Measurements from ENCODE around the gene MB21D2.

The MB21D2 gene

GRCh38 chr3:192887701-192888100, 30.0 kb downstream of the MB21D2 start:
- FAIRE-seq: peak; percentile 58
- no peak for DNase-seq (ENCODE audit: insufficient read length, low spot score)
- TF ChIP-seq POLR2AphosphoS5 (IDR thresholded peaks at IDR 0.05; ENCODE audit: low read depth, low read length): no peak
- TF ChIP-seq POU2F2 (IDR thresholded peaks at IDR 0.05; ENCODE audit: low read depth, low read length): no peak
- TF ChIP-seq TAF1 (IDR thresholded peaks at IDR 0.05; ENCODE audit: low read depth, low read length): no peak
- no peak for TF ChIP-seq SPI1 (IDR thresholded peaks at IDR 0.05; ENCODE audit: low read depth, low read length)
- TF ChIP-seq POLR2A (IDR thresholded peaks at IDR 0.05; ENCODE audit: low read depth, low read length): no peak
- no peak for TF ChIP-seq PAX5 (IDR thresholded peaks at IDR 0.05; ENCODE audit: insufficient read depth, low read length, severe bottlenecking)

GRCh38 chr3:192887047-192887446, 30.6 kb downstream of the MB21D2 start:
- FAIRE-seq (no peak), DNase-seq (ENCODE audit: insufficient read length, low spot score) (no peak)
- TF ChIP-seq SPI1 (IDR thresholded peaks at IDR 0.05; ENCODE audit: low read depth, low read length) (no peak), TAF1 (IDR thresholded peaks at IDR 0.05; ENCODE audit: low read depth, low read length) (no peak), POU2F2 (IDR thresholded peaks at IDR 0.05; ENCODE audit: low read depth, low read length) (no peak), PAX5 (IDR thresholded peaks at IDR 0.05; ENCODE audit: insufficient read depth, low read length, severe bottlenecking) (no peak), POLR2AphosphoS5 (IDR thresholded peaks at IDR 0.05; ENCODE audit: low read depth, low read length) (no peak)

GRCh38 chr3:192884777-192885773, 32.6 kb downstream of the MB21D2 start:
- FAIRE-seq: no peak

GRCh38 chr3:192883512-192883911, 34.1 kb downstream of the MB21D2 start:
- TF ChIP-seq POLR2AphosphoS5 (IDR thresholded peaks at IDR 0.05; ENCODE audit: low read depth, low read length) (no peak), PAX5 (IDR thresholded peaks at IDR 0.05; ENCODE audit: insufficient read depth, low read length, severe bottlenecking) (no peak), SPI1 (IDR thresholded peaks at IDR 0.05; ENCODE audit: low read depth, low read length) (no peak), POLR2A (IDR thresholded peaks at IDR 0.05; ENCODE audit: low read depth, low read length) (no peak), TAF1 (IDR thresholded peaks at IDR 0.05; ENCODE audit: low read depth, low read length) (no peak), POU2F2 (IDR thresholded peaks at IDR 0.05; ENCODE audit: low read depth, low read length) (no peak)
- no peak for FAIRE-seq
- no peak for DNase-seq (ENCODE audit: insufficient read length, low spot score)

More at GRCh38 chr3:192884777-192885773, 32.6 kb downstream of the MB21D2 start:
- DNase-seq (ENCODE audit: insufficient read length, low spot score): no peak
- TF ChIP-seq TAF1 (IDR thresholded peaks at IDR 0.05; ENCODE audit: low read depth, low read length): no peak
- no peak for TF ChIP-seq SPI1 (IDR thresholded peaks at IDR 0.05; ENCODE audit: low read depth, low read length)
- no peak for TF ChIP-seq POU2F2 (IDR thresholded peaks at IDR 0.05; ENCODE audit: low read depth, low read length)
- TF ChIP-seq POLR2AphosphoS5 (IDR thresholded peaks at IDR 0.05; ENCODE audit: low read depth, low read length): no peak
- no peak for TF ChIP-seq PAX5 (IDR thresholded peaks at IDR 0.05; ENCODE audit: insufficient read depth, low read length, severe bottlenecking)
- TF ChIP-seq POLR2A (IDR thresholded peaks at IDR 0.05; ENCODE audit: low read depth, low read length): no peak

DNA sequence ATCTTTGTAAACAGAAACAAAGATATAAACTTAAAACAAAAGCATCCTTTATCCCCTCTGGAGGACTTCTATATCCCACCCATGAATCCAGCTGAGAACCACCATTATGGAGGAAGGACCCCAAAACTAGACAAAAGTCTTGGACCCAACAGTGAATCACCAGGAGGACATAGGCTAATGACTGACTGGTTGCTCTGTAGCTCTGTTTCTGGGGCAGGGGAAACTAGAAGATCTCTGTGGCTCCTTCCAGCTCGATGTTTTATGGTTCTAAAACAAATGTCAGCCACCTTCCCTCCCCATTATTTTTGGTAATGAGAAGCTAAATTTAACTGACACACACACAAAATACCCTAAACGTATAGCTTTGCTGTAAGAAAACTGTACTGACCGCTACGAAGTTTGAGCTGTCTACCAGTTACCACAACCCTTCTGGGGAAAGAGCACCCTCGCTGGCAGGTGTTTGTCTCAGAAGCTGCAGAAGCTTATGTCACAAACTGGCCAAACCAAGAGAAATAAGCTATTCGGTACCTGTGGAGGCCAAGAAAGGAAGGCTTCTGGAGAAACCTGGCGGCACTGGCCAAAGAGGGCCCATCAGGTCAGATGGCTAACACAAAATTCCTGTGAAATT, 36.4 kb downstream of the MB21D2 start:
- FAIRE-seq (no peak), DNase-seq (ENCODE audit: insufficient read length, low spot score) (no peak)
- TF ChIP-seq PAX5 (IDR thresholded peaks at IDR 0.05; ENCODE audit: insufficient read depth, low read length, severe bottlenecking): no peak
- no peak for TF ChIP-seq TAF1 (IDR thresholded peaks at IDR 0.05; ENCODE audit: low read depth, low read length)
- TF ChIP-seq POU2F2 (IDR thresholded peaks at IDR 0.05; ENCODE audit: low read depth, low read length): no peak
- TF ChIP-seq SPI1 (IDR thresholded peaks at IDR 0.05; ENCODE audit: low read depth, low read length): no peak
- no peak for TF ChIP-seq POLR2A (IDR thresholded peaks at IDR 0.05; ENCODE audit: low read depth, low read length)
- TF ChIP-seq POLR2AphosphoS5 (IDR thresholded peaks at IDR 0.05; ENCODE audit: low read depth, low read length): no peak

GRCh38 chr3:192880313-192880712, 37.3 kb downstream of the MB21D2 start:
- no peak for DNase-seq (ENCODE audit: insufficient read length, low spot score)
- no peak for FAIRE-seq
- TF ChIP-seq TAF1 (IDR thresholded peaks at IDR 0.05; ENCODE audit: low read depth, low read length) (no peak), PAX5 (IDR thresholded peaks at IDR 0.05; ENCODE audit: insufficient read depth, low read length, severe bottlenecking) (no peak), POLR2A (IDR thresholded peaks at IDR 0.05; ENCODE audit: low read depth, low read length) (no peak), SPI1 (IDR thresholded peaks at IDR 0.05; ENCODE audit: low read depth, low read length) (no peak), POU2F2 (IDR thresholded peaks at IDR 0.05; ENCODE audit: low read depth, low read length) (no peak), POLR2AphosphoS5 (IDR thresholded peaks at IDR 0.05; ENCODE audit: low read depth, low read length) (no peak)

DNA sequence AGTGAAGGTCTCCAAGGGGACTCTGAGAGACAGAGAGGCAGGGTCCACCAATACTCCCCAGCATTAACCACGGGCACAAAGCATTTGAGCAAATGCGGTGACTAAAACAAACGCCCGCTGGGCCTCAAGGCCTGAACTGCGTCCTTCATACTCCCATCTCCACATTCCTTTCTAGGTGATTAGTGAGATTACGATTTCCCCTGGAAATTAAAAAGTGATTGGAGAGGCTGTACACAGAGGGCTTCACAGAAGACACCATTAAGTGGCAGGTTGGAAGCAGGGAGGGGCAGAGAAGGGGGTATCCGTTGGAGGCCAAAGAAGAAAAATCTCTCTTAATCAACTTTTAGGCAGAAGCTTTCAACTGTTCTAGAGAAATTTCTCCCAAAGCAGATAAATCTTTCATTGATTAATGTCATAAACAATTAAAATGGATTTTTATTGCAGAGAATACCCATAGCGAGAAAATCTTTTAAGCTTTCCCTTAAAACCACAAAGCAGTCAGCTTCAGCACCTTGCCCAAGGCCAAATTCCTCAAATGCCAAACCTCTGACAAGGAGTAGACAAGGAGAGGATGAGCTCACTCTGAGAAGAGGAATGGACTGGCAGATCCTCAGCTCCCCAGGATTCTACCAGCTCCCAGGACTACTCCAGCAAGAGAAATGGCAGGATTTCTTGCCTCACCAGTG, 38.2 kb downstream of the MB21D2 start:
- DNase-seq (ENCODE audit: insufficient read length, low spot score): no peak
- FAIRE-seq: no peak
- no peak for TF ChIP-seq POU2F2 (IDR thresholded peaks at IDR 0.05; ENCODE audit: low read depth, low read length)
- TF ChIP-seq SPI1 (IDR thresholded peaks at IDR 0.05; ENCODE audit: low read depth, low read length): no peak
- no peak for TF ChIP-seq TAF1 (IDR thresholded peaks at IDR 0.05; ENCODE audit: low read depth, low read length)
- TF ChIP-seq POLR2AphosphoS5 (IDR thresholded peaks at IDR 0.05; ENCODE audit: low read depth, low read length): no peak
- no peak for TF ChIP-seq PAX5 (IDR thresholded peaks at IDR 0.05; ENCODE audit: insufficient read depth, low read length, severe bottlenecking)
- TF ChIP-seq POLR2A (IDR thresholded peaks at IDR 0.05; ENCODE audit: low read depth, low read length): no peak

DNA sequence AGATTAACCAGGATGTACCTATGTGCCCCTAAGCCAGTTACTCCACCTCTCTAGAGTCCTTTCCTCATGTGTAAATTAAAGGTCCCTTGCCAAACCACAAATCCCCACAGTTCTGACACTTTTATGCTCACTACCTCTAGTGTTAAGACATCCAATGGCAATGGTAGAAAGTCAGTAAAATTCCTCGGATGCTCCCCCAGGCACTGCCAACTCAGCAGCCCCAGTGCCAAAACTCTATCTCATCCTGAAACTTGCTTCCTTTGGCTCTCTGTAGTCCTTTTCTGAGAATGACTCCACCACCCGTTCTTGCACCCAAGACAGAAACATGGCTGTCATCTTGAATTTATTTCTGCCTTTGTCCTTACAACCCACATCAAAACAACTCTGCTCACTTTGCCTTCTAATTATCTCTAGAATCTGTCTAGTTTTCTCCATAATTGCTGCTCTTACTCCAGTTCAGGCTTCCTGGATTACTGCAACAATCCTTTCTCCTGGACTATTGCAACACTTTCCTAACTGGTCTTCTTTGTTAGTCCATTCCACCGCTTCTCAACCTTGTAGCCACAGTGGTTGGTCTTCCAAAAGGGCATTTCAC, 41.6 kb downstream of the MB21D2 start:
- TF ChIP-seq TAF1 (IDR thresholded peaks at IDR 0.05; ENCODE audit: low read depth, low read length): no peak
- TF ChIP-seq PAX5 (IDR thresholded peaks at IDR 0.05; ENCODE audit: insufficient read depth, low read length, severe bottlenecking): no peak
- TF ChIP-seq SPI1 (IDR thresholded peaks at IDR 0.05; ENCODE audit: low read depth, low read length): no peak
- peak; percentile 66 for FAIRE-seq
- no peak for DNase-seq (ENCODE audit: insufficient read length, low spot score)
